CD4-positive, alpha-beta T cell treated with Interleukin-4 for 1 hour (primary cell): ENCODE data around the gene ENSA.
"Not testable (repeated sequence)": the region's sequence is repeated elsewhere in the genome, so short reads cannot be mapped to it uniquely, and the experiment has no call there.

ENCODE experiments used
- DNase-seq, 2 donors: peaks; one replicate each; pipeline ENCODE4 v3.0.0-alpha.2; 2020 to 2022

The ENSA gene

GRCh38 chr1:150629115-150629928, at the start of gene ENSA:
Gene ENSA (minus strand): TSS chr1:150629612. CDS start chr1:150629470, 142 bp downstream.
- DNase-seq, result peak; percentile 98 to 99

GRCh38 chr1:150678988-150679387, 49.6 kb upstream of the ENSA start:
- DNase-seq, result no peak

GRCh38 chr1:150674881-150675280, 45.5 kb upstream of the ENSA start:
- DNase-seq, result no peak

GRCh38 chr1:150663321-150663720, 33.9 kb upstream of the ENSA start:
- no peak for DNase-seq

- no peak for DNase-seq
These were observed 33.4 kb upstream of the ENSA start for GRCh38 chr1:150662811-150663210.

- DNase-seq, result no peak
These were observed 31.7 kb upstream of the ENSA start for GRCh38 chr1:150661156-150661555.

GRCh38 chr1:150660584-150660983, 31.2 kb upstream of the ENSA start:
- DNase-seq, result no peak

GRCh38 chr1:150657064-150657463, 27.7 kb upstream of the ENSA start:
- DNase-seq, result not testable (repeated sequence)

- not testable (repeated sequence) for DNase-seq
These were observed 25.2 kb upstream of the ENSA start for GRCh38 chr1:150654635-150655034.

- no peak for DNase-seq
These were observed 20.8 kb upstream of the ENSA start for GRCh38 chr1:150650193-150650592.

- DNase-seq, result no peak
These were observed 20.1 kb upstream of the ENSA start for GRCh38 chr1:150649441-150650075.

GRCh38 chr1:150642296-150642695, 12.9 kb upstream of the ENSA start:
- no peak for DNase-seq

GRCh38 chr1:150641126-150641815, 11.9 kb upstream of the ENSA start:
- not testable (repeated sequence) for DNase-seq

GRCh38 chr1:150638430-150638829, 9.0 kb upstream of the ENSA start:
- not testable (repeated sequence) for DNase-seq

- DNase-seq, result not testable (repeated sequence)
These were observed 5.6 kb upstream of the ENSA start for GRCh38 chr1:150634839-150635622.

GRCh38 chr1:150628766-150629114, 672 bp downstream of the ENSA start:
- no peak for DNase-seq

- no peak for DNase-seq
These were observed 1.5 kb downstream of the ENSA start for GRCh38 chr1:150627826-150628410.

- no peak for DNase-seq
These were observed 3.3 kb downstream of the ENSA start for GRCh38 chr1:150626150-150626549.

GRCh38 chr1:150624546-150624945, 4.9 kb downstream of the ENSA start:
- DNase-seq, result not testable (repeated sequence)

GRCh38 chr1:150624134-150624533, 5.3 kb downstream of the ENSA start:
- DNase-seq, result not testable (repeated sequence)

GRCh38 chr1:150622303-150622975, 7.0 kb downstream of the ENSA start:
- DNase-seq, result no peak
